HG03439 (cell line): ENCODE data around the gene BTBD7.

Experiments used
- ATAC-seq: cut with Tn5 transposase; IDR thresholded peaks from one replicate; pipeline ENCODE4 v1.9.1; 2021; ENCODE audit warnings: mild to moderate bottlenecking, moderate library complexity; ENCODE audit not compliant: unreplicated experiment

BTBD7 gene

GRCh38 chr14:93331002-93331727, 1.7 kb downstream of the BTBD7 start:
- ATAC-seq = no peak

- ATAC-seq = no peak
These were observed 2.2 kb downstream of the BTBD7 start for GRCh38 chr14:93330609-93331000.

- no peak for ATAC-seq
These were observed 2.7 kb downstream of the BTBD7 start for GRCh38 chr14:93329965-93330608.

DNA sequence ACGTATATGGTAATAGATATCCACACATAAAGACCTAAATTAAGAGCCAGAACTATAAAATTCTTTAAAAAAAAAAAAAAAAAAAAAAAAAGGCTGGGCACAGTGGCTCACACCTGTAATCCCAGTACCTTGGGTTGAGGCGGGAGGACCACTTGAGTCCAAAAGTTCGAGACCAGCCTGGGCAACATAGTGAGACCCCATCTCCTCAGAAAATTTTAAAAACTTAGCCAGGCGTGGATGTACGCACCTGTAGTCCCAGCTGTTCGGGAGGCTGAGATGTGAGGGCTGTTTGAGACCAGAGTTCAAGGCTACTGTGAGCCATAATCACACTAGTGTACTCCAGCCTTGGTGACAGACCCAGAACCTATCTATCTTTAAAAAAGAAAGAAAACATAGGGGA, 4.3 kb downstream of the BTBD7 start:
- no peak for ATAC-seq

GRCh38 chr14:93326196-93326595, 6.6 kb downstream of the BTBD7 start:
- ATAC-seq = no peak

DNA sequence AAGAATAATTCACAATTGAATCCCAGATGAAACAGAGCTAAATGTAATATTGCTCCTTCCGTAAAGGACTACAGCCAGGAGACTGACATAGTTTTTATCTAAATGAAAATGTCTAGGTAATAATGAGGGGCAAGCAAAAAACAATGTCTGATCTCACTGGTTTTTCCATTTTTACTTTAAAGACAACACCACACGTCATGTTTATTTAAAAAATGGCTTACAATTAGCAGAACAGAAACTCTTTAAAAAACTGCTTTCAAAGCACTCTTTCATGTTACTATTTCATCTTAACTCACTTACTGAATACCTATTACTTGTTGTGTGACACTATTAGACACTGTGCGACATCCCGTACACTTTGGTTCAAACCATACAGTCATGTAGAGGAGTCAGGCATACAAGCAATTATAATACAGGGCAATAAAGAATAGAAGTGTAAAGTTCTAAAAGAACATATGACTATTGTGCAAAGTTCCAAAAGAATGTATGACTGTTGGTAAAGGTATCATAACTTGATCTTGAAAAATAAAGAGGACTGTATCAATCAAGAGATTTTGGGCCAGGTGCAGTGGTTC, 9.1 kb downstream of the BTBD7 start:
- no peak for ATAC-seq

- ATAC-seq = no peak
These were observed 9.8 kb downstream of the BTBD7 start for GRCh38 chr14:93322929-93323599.

DNA sequence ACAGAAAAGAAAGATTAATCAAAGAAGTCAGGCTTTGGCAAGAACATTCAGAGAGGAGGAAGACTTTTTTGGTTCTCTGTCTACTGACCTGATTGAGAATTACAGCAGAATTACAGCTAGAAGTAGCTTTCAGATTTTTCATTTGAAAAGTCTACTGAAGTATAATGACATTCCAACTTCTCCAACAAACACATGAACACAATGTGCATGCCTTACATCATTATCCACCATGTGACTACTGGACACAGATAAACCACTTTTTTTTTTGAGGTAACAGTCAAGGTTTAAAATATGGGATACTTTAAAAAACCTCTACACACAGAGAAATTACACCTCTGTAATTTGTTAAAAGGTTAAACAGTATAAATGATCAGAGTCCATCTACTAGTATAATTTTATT, 12.3 kb downstream of the BTBD7 start:
- ATAC-seq = no peak

DNA sequence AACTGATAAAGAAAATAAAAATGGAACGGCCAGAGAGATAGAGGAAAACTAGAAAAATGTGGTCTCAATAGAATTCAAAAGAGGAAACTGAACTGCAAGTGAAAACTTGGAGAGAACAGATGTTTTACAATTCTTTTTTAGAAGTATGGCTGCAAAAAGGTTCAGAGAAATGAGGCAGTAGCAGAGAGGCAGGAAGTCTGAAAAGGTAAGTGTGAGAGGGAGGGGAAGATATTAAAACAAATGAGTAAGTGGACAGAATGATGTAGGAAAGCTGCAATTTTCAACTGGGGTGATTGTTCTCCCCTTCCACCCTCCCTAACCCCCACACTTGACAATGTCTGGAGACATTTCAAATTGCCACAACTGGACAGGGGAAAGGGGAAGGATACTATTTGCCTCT, 12.9 kb downstream of the BTBD7 start:
- no peak for ATAC-seq

DNA sequence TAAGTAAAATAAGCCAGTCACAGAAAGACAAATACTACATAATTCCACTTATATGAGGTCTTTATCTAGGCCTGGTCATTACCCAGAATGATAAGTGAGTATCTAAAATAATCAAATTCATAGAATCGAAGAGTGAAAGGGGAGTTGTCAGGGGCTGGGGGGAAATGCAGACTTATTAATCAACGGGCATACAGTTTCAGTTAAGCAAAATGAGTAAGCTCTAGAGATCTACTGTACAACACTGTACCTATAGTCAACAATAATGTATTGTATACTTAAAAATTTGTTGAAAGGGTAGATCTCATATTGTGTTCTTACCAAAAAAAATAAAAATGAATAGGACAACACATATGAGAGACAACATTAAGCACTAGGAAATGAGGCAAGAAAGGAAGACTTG, 13.3 kb downstream of the BTBD7 start:
- ATAC-seq = no peak

- no peak for ATAC-seq
These were observed 13.9 kb downstream of the BTBD7 start for GRCh38 chr14:93318927-93319326.

DNA sequence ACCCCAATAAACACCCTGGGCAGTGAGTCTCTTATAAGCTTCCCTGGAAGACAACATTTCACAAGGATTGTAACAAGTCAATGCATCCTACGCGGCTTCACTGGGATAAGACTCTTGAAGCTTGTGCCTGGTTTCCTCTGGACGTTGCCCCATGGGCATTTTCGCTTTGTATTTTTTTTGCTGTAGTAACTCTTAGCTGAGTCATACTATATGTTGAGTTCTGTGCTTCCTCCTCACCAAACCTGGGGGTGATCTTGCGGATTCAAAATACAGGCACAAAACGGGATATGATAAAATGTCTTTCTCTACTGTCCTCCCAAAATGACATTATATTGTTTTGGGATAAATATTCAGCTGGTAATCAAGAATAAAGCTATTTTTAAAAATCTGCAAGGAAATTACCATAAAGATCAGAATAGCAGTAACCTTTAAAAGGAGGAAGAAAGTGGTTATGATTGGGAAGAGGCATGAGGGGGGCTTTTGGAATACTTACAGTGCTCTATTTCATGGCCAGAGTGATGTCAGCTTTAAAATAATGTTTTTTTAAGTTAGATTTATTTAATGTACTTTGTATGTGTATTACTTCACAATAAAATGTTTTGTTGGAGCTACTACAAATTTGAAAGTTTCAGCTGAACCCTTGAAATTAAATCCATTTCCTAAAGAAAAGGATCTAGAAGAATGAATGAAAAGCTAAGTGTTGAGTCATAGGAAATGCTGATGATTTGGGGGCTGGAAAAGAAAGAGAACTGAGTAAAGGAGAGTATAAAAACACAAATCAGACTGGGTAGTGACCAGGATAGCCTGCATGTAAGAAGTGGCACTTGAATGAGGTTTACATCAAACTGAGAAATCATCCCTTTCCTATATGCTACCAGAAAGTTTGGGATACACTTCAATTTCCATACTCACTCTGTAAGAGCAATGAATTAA, 14.7 kb downstream of the BTBD7 start:
- no peak for ATAC-seq

DNA sequence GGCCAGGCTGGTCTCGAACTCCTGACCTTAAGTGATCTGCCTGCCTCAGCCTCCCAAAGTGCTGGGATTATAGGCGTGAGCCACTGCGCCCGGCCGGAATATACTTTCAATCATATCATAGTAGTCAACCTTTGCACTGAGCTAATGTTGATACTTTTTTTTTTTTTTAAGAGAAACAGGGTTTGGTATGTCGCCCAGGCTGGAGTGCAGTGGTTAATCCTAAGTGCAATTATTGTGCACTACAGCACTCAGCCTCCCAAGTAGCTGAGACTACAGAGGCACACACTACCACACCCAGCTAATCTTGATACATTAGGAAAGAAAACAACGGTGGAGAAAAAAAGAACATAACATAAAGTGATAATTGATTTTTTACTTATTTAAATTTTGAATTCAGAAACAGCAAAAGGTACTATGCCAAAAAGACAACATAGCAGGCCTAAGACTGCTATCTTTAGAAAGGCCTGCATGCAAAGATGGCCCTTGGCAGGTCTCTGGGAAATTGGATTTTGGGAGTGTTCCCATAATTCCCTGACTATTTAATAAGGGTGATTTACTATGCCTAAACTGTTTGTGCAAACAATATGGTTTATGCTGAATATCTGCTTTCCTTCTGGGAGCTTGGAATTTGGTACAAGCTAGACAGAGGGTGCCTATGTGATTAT, 15.5 kb downstream of the BTBD7 start:
- ATAC-seq = no peak

DNA sequence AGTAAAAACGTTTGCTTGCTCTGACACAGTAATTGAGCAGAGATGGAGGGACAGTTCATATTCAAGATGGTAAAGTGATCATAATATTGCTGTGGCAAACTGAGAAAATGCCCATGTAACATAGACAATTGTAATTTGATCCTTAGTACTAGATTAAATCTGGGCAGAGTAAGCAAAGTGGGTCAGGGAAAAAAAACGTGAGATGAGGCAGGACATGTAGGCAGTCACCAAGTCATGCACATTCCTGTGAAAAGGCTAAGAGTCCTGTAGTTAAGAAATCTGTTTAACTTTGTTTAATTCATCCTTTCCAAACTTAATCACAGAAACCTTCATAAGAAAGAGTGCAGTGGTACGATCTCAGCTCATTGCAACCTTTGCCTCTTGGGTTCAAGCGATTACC, 16.1 kb downstream of the BTBD7 start:
- no peak for ATAC-seq

- ATAC-seq = no peak
These were observed 17.3 kb downstream of the BTBD7 start for GRCh38 chr14:93315575-93315974.

GRCh38 chr14:93311082-93311481, 21.8 kb downstream of the BTBD7 start:
- ATAC-seq = no peak

GRCh38 chr14:93309427-93309966, 23.3 kb downstream of the BTBD7 start:
- ATAC-seq = no peak

- ATAC-seq = no peak
These were observed 24.0 kb downstream of the BTBD7 start for GRCh38 chr14:93308686-93309345.

DNA sequence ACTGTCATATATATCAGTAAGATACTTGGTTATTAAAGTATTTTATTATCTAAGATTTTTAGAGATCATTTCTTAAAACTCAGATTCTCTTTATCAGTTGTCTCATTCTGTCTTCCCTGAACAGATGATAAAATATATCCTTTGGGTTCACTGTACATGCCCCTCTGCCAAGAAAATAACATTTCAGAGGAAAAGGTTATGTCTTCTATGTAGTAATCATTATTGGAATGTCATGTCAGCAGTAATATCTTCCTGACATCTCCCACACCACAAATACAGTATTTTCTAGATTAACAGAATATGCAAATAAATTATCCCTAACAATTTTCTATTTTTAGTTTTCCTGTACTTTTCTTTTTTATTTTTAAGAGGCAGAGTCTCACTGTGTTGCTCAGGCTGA, 26.0 kb downstream of the BTBD7 start:
- no peak for ATAC-seq
